NCI-H128 (cell line): Measurements from ENCODE around the gene RFX2.
"Not testable (repeated sequence)": the region's sequence is repeated elsewhere in the genome, so short reads cannot be mapped to it uniquely, and the experiment has no call there.

ENCODE experiments used
- DNase-seq: peaks from one replicate; lab custom pipeline; 2025; ENCODE audit not compliant: unreplicated experiment; lab: John Stamatoyannopoulos, UW

The RFX2 gene

GRCh38 chr19:5974721-5975387 is 135.4 kb downstream of the RFX2 start:
- no peak for DNase-seq

GRCh38 chr19:5973867-5974635 is 136.2 kb downstream of the RFX2 start:
- no peak for DNase-seq

- no peak for DNase-seq
Observed at GRCh38 chr19:5973376-5973775, 136.9 kb downstream of the RFX2 start.

GRCh38 chr19:5972355-5972731 is 138.0 kb downstream of the RFX2 start:
- no peak for DNase-seq

- DNase-seq, result no peak
Observed at GRCh38 chr19:5971714-5972354, 138.5 kb downstream of the RFX2 start.

DNA sequence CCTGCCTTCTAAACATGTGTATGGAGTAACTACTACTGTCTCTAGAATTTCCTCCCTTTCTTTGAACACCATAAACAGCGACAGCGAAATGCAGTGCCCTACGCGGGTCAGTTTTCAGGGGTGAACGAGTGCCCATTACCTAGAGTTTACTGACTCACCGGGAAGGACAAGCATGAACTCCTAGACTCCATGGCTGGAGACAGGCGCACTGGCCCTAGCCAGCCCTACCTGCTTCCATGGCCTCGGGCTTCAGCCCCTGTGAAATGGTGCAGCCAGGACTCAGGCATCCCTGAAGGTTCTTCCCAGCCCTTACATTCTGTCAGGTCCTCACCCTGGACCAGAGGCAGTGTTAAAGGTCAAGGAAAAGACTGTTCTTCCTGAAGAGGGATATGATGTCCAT is 140.8 kb downstream of the RFX2 start:
- no peak for DNase-seq

DNA sequence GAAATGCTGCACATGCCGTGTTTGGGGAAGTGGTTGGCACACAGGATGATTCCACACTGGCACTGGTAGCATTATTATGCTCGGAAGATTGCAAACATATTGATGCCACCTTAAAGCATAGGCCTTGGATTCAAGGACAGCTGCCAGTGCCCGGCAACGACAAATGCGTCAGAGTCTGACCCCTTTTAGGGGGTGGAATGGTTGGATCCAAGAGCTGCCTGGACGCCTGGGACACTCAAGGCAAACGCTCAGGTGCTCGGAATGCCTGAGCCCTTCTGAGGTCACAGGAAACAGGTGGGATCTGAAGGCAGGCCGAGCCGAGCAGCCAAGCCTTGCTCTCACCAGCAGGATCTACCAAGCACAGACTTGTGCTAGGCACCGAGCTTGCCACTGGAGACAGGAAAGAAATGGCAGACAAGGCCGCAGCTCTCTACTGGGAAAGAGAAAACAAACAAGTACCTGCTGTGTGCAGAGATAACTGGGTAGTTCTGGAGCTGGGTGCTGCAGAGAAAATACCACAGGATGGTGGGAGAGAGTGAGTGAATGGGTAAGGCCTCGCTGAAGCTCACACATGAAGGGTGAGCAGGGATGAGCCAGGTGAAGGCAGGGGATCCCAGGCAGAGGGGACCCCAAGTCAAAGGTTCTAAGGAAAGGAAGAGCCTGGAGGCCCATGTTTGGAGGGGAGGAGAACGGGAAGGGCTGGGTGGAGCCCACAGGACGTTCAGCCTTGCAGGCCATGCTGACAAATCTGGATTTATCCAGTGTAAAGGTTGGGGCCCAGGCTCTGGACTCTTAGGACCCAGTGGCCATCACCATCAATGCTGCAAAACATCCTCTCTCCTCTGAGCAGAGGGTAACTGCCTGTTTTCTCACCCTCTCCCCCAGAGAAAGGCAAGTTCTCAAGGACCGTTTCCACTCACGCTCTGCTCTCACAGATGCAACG is 141.6 kb downstream of the RFX2 start:
- no peak for DNase-seq

- DNase-seq, result peak; percentile 26
Observed at GRCh38 chr19:5967994-5968430, 142.3 kb downstream of the RFX2 start.

- DNase-seq, result no peak
Observed at GRCh38 chr19:5967571-5967970, 142.7 kb downstream of the RFX2 start.

GRCh38 chr19:5966941-5967340 is 143.4 kb downstream of the RFX2 start:
- DNase-seq, result no peak

GRCh38 chr19:5966215-5966614 is 144.1 kb downstream of the RFX2 start:
- DNase-seq, result no peak

GRCh38 chr19:5964816-5965565 is 145.3 kb downstream of the RFX2 start:
- no peak for DNase-seq

GRCh38 chr19:5963855-5964254 is 146.4 kb downstream of the RFX2 start:
- no peak for DNase-seq

DNA sequence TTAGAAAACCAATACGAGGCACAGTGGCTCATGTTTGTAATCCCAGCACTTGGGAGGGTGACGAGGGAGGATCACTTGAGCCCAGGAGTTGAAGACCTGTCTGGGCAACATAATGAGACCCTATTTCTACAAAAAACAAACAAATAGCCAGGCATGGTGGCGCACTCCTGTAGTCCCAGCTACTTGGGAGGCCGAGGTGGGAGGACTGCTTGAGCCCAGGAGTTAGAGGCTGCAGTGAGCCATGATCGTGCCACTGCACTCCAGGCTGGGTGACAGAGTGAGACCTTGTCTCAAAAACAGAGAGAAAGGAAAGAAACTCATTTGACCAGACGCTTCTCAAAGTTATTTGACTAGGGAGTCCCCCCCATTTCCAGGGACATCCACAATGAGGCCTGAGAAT is 147.0 kb downstream of the RFX2 start:
- not testable (repeated sequence) for DNase-seq

DNA sequence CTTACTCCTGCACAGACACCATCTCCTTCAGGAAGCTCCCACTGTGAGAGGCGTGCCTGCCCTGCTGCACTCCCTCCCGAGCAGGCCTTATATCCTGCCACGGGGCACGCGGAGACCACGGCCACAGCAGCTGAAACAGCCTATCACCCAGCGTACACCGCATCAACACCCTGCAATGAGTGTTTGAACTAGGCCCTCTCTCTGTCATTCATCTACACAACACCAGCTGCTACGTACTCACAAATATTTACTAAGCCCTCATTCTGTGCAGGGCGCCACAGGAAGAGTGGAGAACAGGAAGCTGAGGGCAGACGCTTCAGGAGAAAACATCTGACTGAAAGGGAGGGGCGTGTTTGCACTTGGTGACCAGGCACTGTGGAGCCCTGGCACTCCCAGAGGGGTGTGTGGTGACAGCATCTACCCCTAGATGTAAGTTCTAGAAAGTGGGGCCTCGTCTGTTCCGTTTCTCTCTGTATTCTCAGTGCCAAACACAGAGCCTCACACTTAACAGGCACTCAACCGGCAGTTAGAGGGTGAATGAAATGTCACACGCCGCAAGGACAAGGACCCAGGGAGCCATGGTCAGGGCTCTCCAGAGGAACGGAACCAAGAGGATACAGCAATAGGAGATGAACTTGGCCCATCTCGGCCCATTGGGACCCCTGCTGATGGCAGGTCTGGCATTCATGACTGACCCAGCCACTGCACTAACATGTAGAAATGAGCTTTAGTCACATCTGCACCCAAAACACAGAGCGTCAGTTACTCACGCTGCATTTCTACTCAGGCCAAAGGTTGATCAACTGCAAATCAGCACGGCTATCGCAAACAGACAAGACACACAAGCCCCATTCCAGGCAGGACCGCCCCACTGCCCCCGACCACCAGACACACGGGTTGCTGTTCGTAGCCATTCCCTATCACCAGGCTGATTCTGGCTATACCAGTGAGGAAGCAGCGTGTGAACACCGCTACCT is 148.0 kb downstream of the RFX2 start:
- peak; percentile 88 for DNase-seq

DNA sequence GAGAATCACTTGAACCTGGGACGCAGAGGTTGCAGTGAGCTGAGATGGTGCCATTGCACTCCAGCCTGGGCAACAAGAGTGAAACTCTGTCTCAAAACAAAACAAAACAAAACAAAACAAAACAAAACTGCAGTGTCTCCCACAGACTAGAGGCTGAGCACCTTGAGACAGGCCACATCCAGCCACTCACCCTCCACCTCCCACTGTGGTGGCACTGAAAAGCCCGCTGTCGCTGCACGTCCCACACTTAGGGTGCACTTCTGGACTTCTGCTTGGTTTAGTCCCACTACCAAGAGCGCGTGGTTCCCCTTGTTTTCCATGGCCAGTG is 148.7 kb downstream of the RFX2 start:
- DNase-seq, result not testable (repeated sequence)

- no peak for DNase-seq
Observed at GRCh38 chr19:5960005-5961001, 150.0 kb downstream of the RFX2 start.
